HT1080 (cell line): ENCODE measurements around the gene MTIF3. TPM values are rescaled to one million over a fixed set of nuclear protein-coding genes. Genes with fewer than 3 reads are reported as not detected.

Experiments
- small RNA-seq: library from RNA; depleted of rRNA; stranded (forward); fragments of <200 nt; gene quantifications from one replicate; pipeline ENCODE3, GENCODE V24; 2014
- total RNA-seq: library from RNA; depleted of rRNA; stranded (reverse); fragments of >200 nt; shearing (Covaris generic); gene quantifications from 2 replicates; pipeline ENCODE4 v1.2.3, GENCODE V29; 2014; rRNA removed

MTIF3 gene
- total RNA-seq, 1 experiment from 2014 or later, result 25.0 TPM

Small RNA genes within 50 kb of the gene (small RNA-seq; reads per million reads assigned to genes)
- gene RNU6-63P (not detected), gene RNY1P1 (not detected)

Other genes with a start within 250 kb of the MTIF3 start
- gene RPL21, start 199.0 kb downstream of the MTIF3 start, total RNA-seq, result 982 and 1,844 TPM in 2 replicates
- gene RASL11A, start 179.7 kb downstream of the MTIF3 start, total RNA-seq, result 13.4 and 16.2 TPM in 2 replicates
- gene GTF3A, start 25.9 kb downstream of the MTIF3 start, total RNA-seq, result 108 and 127 TPM in 2 replicates
- gene LNX2, start 170.0 kb upstream of the MTIF3 start, total RNA-seq, result 6.5 and 8.0 TPM in 2 replicates
- 168 and 203 TPM in 2 replicates for gene POLR1D, start 171.3 kb upstream of the MTIF3 start, total RNA-seq